ENCODE measurements around the gene SLIT1.

DNA sequence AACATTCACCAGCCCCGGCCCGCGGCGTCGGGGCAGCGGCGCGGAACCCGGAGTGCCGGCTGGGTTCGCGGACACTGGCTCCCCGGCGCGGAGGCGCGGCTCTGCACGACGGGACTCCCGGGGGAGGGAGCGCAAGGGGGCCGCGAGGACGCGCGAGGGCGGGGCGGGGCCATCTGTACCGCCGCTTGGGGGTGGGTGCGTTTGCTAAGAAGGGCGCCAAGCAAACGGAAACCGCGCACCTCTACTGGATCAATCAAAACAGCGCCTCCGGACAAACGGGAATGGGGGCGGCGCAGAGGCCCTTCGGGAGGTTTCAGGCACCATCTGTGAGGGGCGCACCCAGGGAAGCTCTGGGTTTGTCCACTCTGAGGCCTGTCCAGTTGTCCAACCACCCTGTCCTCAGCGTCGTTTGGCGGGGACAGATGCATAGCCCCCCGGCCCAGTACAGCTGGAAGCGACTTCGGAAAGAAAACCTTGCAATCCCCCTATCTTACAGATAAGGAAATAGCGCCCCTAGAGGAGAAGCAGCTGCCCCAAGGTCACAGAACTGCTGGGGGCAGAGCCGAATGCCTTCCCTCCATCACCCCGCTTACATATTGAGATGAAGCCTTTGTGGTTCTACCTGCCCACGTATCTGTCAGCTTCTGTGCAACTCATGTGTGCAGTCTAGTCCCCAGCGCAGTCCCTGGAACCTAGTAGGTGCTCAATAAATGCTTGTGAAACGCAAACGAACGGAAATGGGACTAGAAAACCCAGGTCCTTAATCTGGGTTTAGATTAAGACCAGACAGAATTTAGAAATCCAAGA lies 10.7 kb upstream of the SLIT1 start:
- TF ChIP-seq EZH2 (IDR thresholded peaks at IDR 0.05; ENCODE audit: insufficient read depth, poor library complexity, severe bottlenecking) (no peak), EZH2phosphoT487 (IDR thresholded peaks at IDR 0.05; ENCODE audit: insufficient read depth, low read depth) (no peak)

All from GM23248 (cell line).